WTC11 (cell line): ENCODE results near the gene OTOS.

Experiments used
- ATF2 ChIP-seq: sonication (generic); formaldehyde crosslinking; IDR thresholded peaks from 2 replicates; pipeline ENCODE4 v1.8.1; 2022; ENCODE audit warnings: low read depth, missing genetic modification reagents, borderline replicate concordance
- CDX4 ChIP-seq: fragments of 250-450 bp; sonication (Bioruptor Pico); IDR thresholded peaks from 2 replicates; pipeline ENCODE4 v1.9.0; 2021; ENCODE audit warnings: moderate library complexity, mild to moderate bottlenecking, inconsistent platforms, borderline replicate concordance
- CTCF ChIP-seq: fragments of 200-600 bp; IDR thresholded peaks from 2 replicates; pipeline ENCODE4 v1.8.0; 2022; ENCODE audit warnings: antibody characterized with exemption
- E2F5 ChIP-seq: sonication (generic); formaldehyde crosslinking; IDR thresholded peaks from 2 replicates; pipeline ENCODE4 v1.8.1; 2022; ENCODE audit warnings: mild to moderate bottlenecking, moderate library complexity, missing genetic modification reagents
- EMX1 ChIP-seq: fragments of 250-450 bp; sonication (Bioruptor Pico); IDR thresholded peaks from 2 replicates; pipeline ENCODE4 v1.8.0; 2021; ENCODE audit warnings: mild to moderate bottlenecking
- ESRRA ChIP-seq: sonication (generic); formaldehyde crosslinking; IDR thresholded peaks from 2 replicates; pipeline ENCODE4 v1.8.1; 2022; ENCODE audit warnings: mild to moderate bottlenecking, missing genetic modification reagents, borderline replicate concordance
- MAX ChIP-seq: sonication (generic); formaldehyde crosslinking; IDR thresholded peaks from 2 replicates; pipeline ENCODE4 v1.8.0; 2022; ENCODE audit warnings: mild to moderate bottlenecking, missing genetic modification reagents
- MXD4 ChIP-seq: fragments of 250-450 bp; sonication (Bioruptor Pico); IDR thresholded peaks from 2 replicates; pipeline ENCODE4 v1.8.0; 2021; ENCODE audit warnings: mild to moderate bottlenecking, moderate library complexity, borderline replicate concordance
- USF2 ChIP-seq: sonication (generic); formaldehyde crosslinking; IDR thresholded peaks from 2 replicates; pipeline ENCODE4 v1.8.1; 2023; ENCODE audit warnings: mild to moderate bottlenecking, missing genetic modification reagents, moderate library complexity
- ZNF232 ChIP-seq: sonication (generic); formaldehyde crosslinking; IDR thresholded peaks from 2 replicates; pipeline ENCODE4 v1.8.0; 2022; ENCODE audit warnings: mild to moderate bottlenecking, missing genetic modification reagents
- ZNF423 ChIP-seq: fragments of 250-450 bp; sonication (Bioruptor Pico); IDR thresholded peaks from 2 replicates; pipeline ENCODE4 v2.1.2; 2022; ENCODE audit warnings: mild to moderate bottlenecking, moderate library complexity

- TF ChIP-seq MAX (no peak), MXD4 (CRISPR knock-in tag) (no peak), ESRRA (CRISPR knock-in tag) (no peak), USF2 (no peak), CTCF (no peak), ATF2 (CRISPR knock-in tag) (no peak), E2F5 (CRISPR knock-in tag) (no peak), ZNF232 (CRISPR knock-in tag) (no peak), ZNF423 (CRISPR knock-in tag) (no peak), CDX4 (CRISPR knock-in tag) (no peak), EMX1 (CRISPR knock-in tag) (no peak)
Observed at GRCh38 chr2:240123821-240124650, 16.4 kb downstream of the OTOS start.
